ENCODE measurements around the gene LAGE3.
"Not testable (repeated sequence)": the region's sequence is repeated elsewhere in the genome, so short reads cannot be mapped to it uniquely, and the experiment has no call there.

Gene LAGE3

GRCh38 chrX:154496591-154497137 is 17.6 kb upstream of the LAGE3 start:
- not testable (repeated sequence) for H3K4ac ChIP-seq (ENCODE audit: low read length); H2BK15ac ChIP-seq (ENCODE audit: low read length); H3K4me3 ChIP-seq (ENCODE audit: low read length in 2 of 2); H2AFZ ChIP-seq (ENCODE audit: low read length); H3K18ac ChIP-seq (ENCODE audit: low read length); H2BK120ac ChIP-seq (ENCODE audit: low read depth, low read length); H2BK5ac ChIP-seq (ENCODE audit: low read length); H3K9me3 ChIP-seq (replicated peaks in 1 of 2; ENCODE audit: control insufficient read depth in 2 of 2, insufficient read depth in 1 of 2, low read depth in 1 of 2, low read length in 2 of 2); H3K27ac ChIP-seq (replicated peaks; ENCODE audit: low read length); H2BK12ac ChIP-seq (ENCODE audit: low read length); H3K36me3 ChIP-seq (replicated peaks in 1 of 2; ENCODE audit: control insufficient read depth in 2 of 2, insufficient read depth in 2 of 2, low read length in 2 of 2); H4K8ac ChIP-seq (ENCODE audit: low read depth, low read length); H4K91ac ChIP-seq (ENCODE audit: low read depth, low read length, poor library complexity); H3K4me2 ChIP-seq (ENCODE audit: insufficient read depth, low read length, poor library complexity, severe bottlenecking); H3K9ac ChIP-seq (ENCODE audit: low read depth, low read length, poor library complexity); H3K27me3 ChIP-seq (ENCODE audit: control insufficient read depth in 3 of 3, insufficient read depth in 3 of 3, low read depth in 1 of 3, low read length in 3 of 3); H2AK5ac ChIP-seq (ENCODE audit: low read depth, low read length); H3K14ac ChIP-seq (ENCODE audit: low read length); H3K23ac ChIP-seq (ENCODE audit: low read depth, low read length, poor library complexity); DNase-seq (ENCODE audit: low spot score); H3K4me1 ChIP-seq (ENCODE audit: control insufficient read depth in 2 of 2, insufficient read depth in 1 of 2, low read depth in 1 of 2, low read length in 2 of 2); H3K79me1 ChIP-seq (ENCODE audit: low read depth, low read length)
- WGBS, 2 donors (ENCODE audit: extremely low coverage in 2 of 2, insufficient read length in 2 of 2, insufficient replicate concordance in 1 of 2): no CpG with 5 or more reads among the region's 4 CpGs

- no peak overlapping the region for H4K91ac ChIP-seq (ENCODE audit: low read depth, low read length, poor library complexity)
- H3K79me1 ChIP-seq (ENCODE audit: low read depth, low read length): no peaks in the 10 kb centered on the region
- no peak overlapping the region for H2BK15ac ChIP-seq (ENCODE audit: low read length)
- H3K4me3 ChIP-seq (ENCODE audit: low read length in 2 of 2): no peak overlapping the region
- no peak overlapping the region for H3K4ac ChIP-seq (ENCODE audit: low read length)
- no peaks in the 10 kb centered on the region for H3K4me1 ChIP-seq (ENCODE audit: control insufficient read depth in 2 of 2, insufficient read depth in 1 of 2, low read depth in 1 of 2, low read length in 2 of 2)
- no peak overlapping the region for H4K8ac ChIP-seq (ENCODE audit: low read depth, low read length)
- no peaks in the 10 kb centered on the region for H3K27me3 ChIP-seq (ENCODE audit: control insufficient read depth in 3 of 3, insufficient read depth in 3 of 3, low read depth in 1 of 3, low read length in 3 of 3)
- no peak overlapping the region for H3K27ac ChIP-seq (replicated peaks; ENCODE audit: low read length)
- H3K9ac ChIP-seq (ENCODE audit: low read depth, low read length, poor library complexity): no peak overlapping the region
- H3K18ac ChIP-seq (ENCODE audit: low read length): no peak overlapping the region
- no peak overlapping the region for H3K23ac ChIP-seq (ENCODE audit: low read depth, low read length, poor library complexity)
- no peak overlapping the region for H2AFZ ChIP-seq (ENCODE audit: low read length)
- no peak for DNase-seq (ENCODE audit: low spot score)
- H3K36me3 ChIP-seq (replicated peaks in 1 of 2; ENCODE audit: control insufficient read depth in 2 of 2, insufficient read depth in 2 of 2, low read length in 2 of 2): no peaks in the 10 kb centered on the region
- H2AK5ac ChIP-seq (ENCODE audit: low read depth, low read length): no peak overlapping the region
- H3K14ac ChIP-seq (ENCODE audit: low read length): no peak overlapping the region
- H3K9me3 ChIP-seq (replicated peaks in 1 of 2; ENCODE audit: control insufficient read depth in 2 of 2, insufficient read depth in 1 of 2, low read depth in 1 of 2, low read length in 2 of 2): no peaks in the 10 kb centered on the region
- no peak overlapping the region for H2BK5ac ChIP-seq (ENCODE audit: low read length)
- no peak overlapping the region for H2BK12ac ChIP-seq (ENCODE audit: low read length)
- H3K4me2 ChIP-seq (ENCODE audit: insufficient read depth, low read length, poor library complexity, severe bottlenecking): no peak overlapping the region
- no peak overlapping the region for H2BK120ac ChIP-seq (ENCODE audit: low read depth, low read length)
- no CpG with 5 or more reads among the region's 6 CpGs for WGBS, 2 donors (ENCODE audit: extremely low coverage in 2 of 2, insufficient read length in 2 of 2, insufficient replicate concordance in 1 of 2)
Observed at GRCh38 chrX:154495472-154495922, 16.4 kb upstream of the LAGE3 start.

- Histone ChIP-seq H3K4me1 (ENCODE audit: control insufficient read depth in 2 of 2, insufficient read depth in 1 of 2, low read depth in 1 of 2, low read length in 2 of 2) (peaks cover 0 to 1% of the 10 kb centered on the region in 2 donors), H3K14ac (ENCODE audit: low read length) (no peak overlapping the region), H3K23ac (ENCODE audit: low read depth, low read length, poor library complexity) (no peak overlapping the region), H2BK120ac (ENCODE audit: low read depth, low read length) (no peak overlapping the region), H3K27ac (replicated peaks; ENCODE audit: low read length) (no peak overlapping the region), H4K91ac (ENCODE audit: low read depth, low read length, poor library complexity) (no peak overlapping the region), H2BK15ac (ENCODE audit: low read length) (no peak overlapping the region), H3K36me3 (replicated peaks in 1 of 2; ENCODE audit: control insufficient read depth in 2 of 2, insufficient read depth in 2 of 2, low read length in 2 of 2) (no peaks in the 10 kb centered on the region), H3K4me3 (ENCODE audit: low read length in 2 of 2) (no peak overlapping the region), H3K9me3 (replicated peaks in 1 of 2; ENCODE audit: control insufficient read depth in 2 of 2, insufficient read depth in 1 of 2, low read depth in 1 of 2, low read length in 2 of 2) (no peaks in the 10 kb centered on the region), H3K9ac (ENCODE audit: low read depth, low read length, poor library complexity) (no peak overlapping the region), H3K4me2 (ENCODE audit: insufficient read depth, low read length, poor library complexity, severe bottlenecking) (no peak overlapping the region), H2AK5ac (ENCODE audit: low read depth, low read length) (no peak overlapping the region), H3K27me3 (ENCODE audit: control insufficient read depth in 3 of 3, insufficient read depth in 3 of 3, low read depth in 1 of 3, low read length in 3 of 3) (no peaks in the 10 kb centered on the region), H2BK5ac (ENCODE audit: low read length) (no peak overlapping the region), H2AFZ (ENCODE audit: low read length) (no peak overlapping the region), H3K18ac (ENCODE audit: low read length) (no peak overlapping the region), H3K79me1 (ENCODE audit: low read depth, low read length) (no peaks in the 10 kb centered on the region), H4K8ac (ENCODE audit: low read depth, low read length) (no peak overlapping the region), H3K4ac (ENCODE audit: low read length) (no peak overlapping the region), H2BK12ac (ENCODE audit: low read length) (no peak overlapping the region)
- DNase-seq (ENCODE audit: low spot score): no peak
- no CpG with 5 or more reads among the region's 3 CpGs for WGBS, 2 donors (ENCODE audit: extremely low coverage in 2 of 2, insufficient read length in 2 of 2, insufficient replicate concordance in 1 of 2)
Observed at GRCh38 chrX:154494715-154495114, 15.6 kb upstream of the LAGE3 start.

- WGBS, 2 donors (ENCODE audit: extremely low coverage in 2 of 2, insufficient read length in 2 of 2, insufficient replicate concordance in 1 of 2): no CpG with 5 or more reads among the region's 71 CpGs
Observed at GRCh38 chrX:154490414-154491083, 11.5 kb upstream of the LAGE3 start, which contains the start of gene SLC10A3. SLC10A3 (minus strand) TSS chrX:154490629; CDS start chrX:154488940, 1,689 bp downstream.

More at GRCh38 chrX:154490414-154491083, 11.5 kb upstream of the LAGE3 start, which contains the start of gene SLC10A3:
- Histone ChIP-seq H3K9me3 (replicated peaks in 1 of 2; ENCODE audit: control insufficient read depth in 2 of 2, insufficient read depth in 1 of 2, low read depth in 1 of 2, low read length in 2 of 2) (no peaks in the 10 kb centered on the region), H3K27me3 (ENCODE audit: control insufficient read depth in 3 of 3, insufficient read depth in 3 of 3, low read depth in 1 of 3, low read length in 3 of 3) (no peaks in the 10 kb centered on the region), H3K18ac (ENCODE audit: low read length) (peak within 1 kb of the TSS; percentile 83), H3K4me1 (ENCODE audit: control insufficient read depth in 2 of 2, insufficient read depth in 1 of 2, low read depth in 1 of 2, low read length in 2 of 2) (peaks cover 0 to 4% of the 10 kb centered on the region in 2 donors), H3K23ac (ENCODE audit: low read depth, low read length, poor library complexity) (no peak within 1 kb of the TSS), H3K36me3 (replicated peaks in 1 of 2; ENCODE audit: control insufficient read depth in 2 of 2, insufficient read depth in 2 of 2, low read length in 2 of 2) (peaks cover 0 to 8% of the 10 kb centered on the region in 2 donors), H4K91ac (ENCODE audit: low read depth, low read length, poor library complexity) (no peak within 1 kb of the TSS), H3K4me2 (ENCODE audit: insufficient read depth, low read length, poor library complexity, severe bottlenecking) (peak within 1 kb of the TSS; percentile 80), H3K9ac (ENCODE audit: low read depth, low read length, poor library complexity) (peak within 1 kb of the TSS; percentile 63), H2BK120ac (ENCODE audit: low read depth, low read length) (no peak within 1 kb of the TSS), H2BK15ac (ENCODE audit: low read length) (no peak within 1 kb of the TSS), H3K27ac (replicated peaks; ENCODE audit: low read length) (peak within 1 kb of the TSS; percentile 70), H2AK5ac (ENCODE audit: low read depth, low read length) (no peak within 1 kb of the TSS), H2BK5ac (ENCODE audit: low read length) (no peak within 1 kb of the TSS), H4K8ac (ENCODE audit: low read depth, low read length) (no peak within 1 kb of the TSS), H3K4ac (ENCODE audit: low read length) (no peak within 1 kb of the TSS), H3K14ac (ENCODE audit: low read length) (peak within 1 kb of the TSS; percentile 38), H3K4me3 (ENCODE audit: low read length in 2 of 2) (peak within 1 kb of the TSS; percentile 57 to 84), H3K79me1 (ENCODE audit: low read depth, low read length) (no peaks in the 10 kb centered on the region), H2BK12ac (ENCODE audit: low read length) (no peak within 1 kb of the TSS), H2AFZ (ENCODE audit: low read length) (peak within 1 kb of the TSS; percentile 87)
- DNase-seq (ENCODE audit: low spot score): peak; percentile 86
